WTC11 (cell line): Measurements from ENCODE around the gene CYSTM1. TPM values are rescaled to one million over a fixed set of nuclear protein-coding genes. Genes with fewer than 3 reads are reported as not detected.

ENCODE experiments used
- ATAC-seq: fragments of 200-7000 bp; cut with Tn5 transposase; 2 replicates; pipeline ENCODE4 v1.10.0; 2021; ENCODE audit warnings: mild to moderate bottlenecking, moderate library complexity
- CTCF ChIA-PET: fragments of 300-600 bp; sonication (Branson Sonifier 250); formaldehyde crosslinking; loops from one replicate; lab custom pipeline; 2021; ENCODE audit warnings: antibody characterized with exemption; lab: Charles Lee
- POLR2A ChIA-PET: fragments of 350-600 bp; sonication (Branson Sonifier 250); formaldehyde crosslinking; loops from one replicate; lab custom pipeline; 2021; ENCODE audit warnings: antibody characterized with exemption; lab: Charles Lee
- DNase-seq: peaks from one replicate; pipeline ENCODE4 v3.0.0; 2021; ENCODE audit warnings: low spot score
- H3K27ac Mint-ChIP-seq: 2 replicates; pipeline ENCODE4 v1.8.0; 2021; ENCODE audit warnings: mixed read lengths
- H3K27me3 Mint-ChIP-seq: 2 replicates; pipeline ENCODE4 v1.8.0; 2021; ENCODE audit warnings: low read depth, mild to moderate bottlenecking, moderate library complexity, mixed read lengths
- H3K36me3 Mint-ChIP-seq: 2 replicates; pipeline ENCODE4 v1.8.0; 2021; ENCODE audit warnings: mixed read lengths
- H3K4me1 Mint-ChIP-seq: 2 replicates; pipeline ENCODE4 v1.8.0; 2022; ENCODE audit warnings: mixed read lengths
- H3K4me3 Mint-ChIP-seq: 2 replicates; pipeline ENCODE4 v1.8.0; 2021; ENCODE audit warnings: mild to moderate bottlenecking, moderate library complexity, mixed read lengths
- H3K9me3 Mint-ChIP-seq: 2 replicates; pipeline ENCODE4 v1.8.0; 2021; ENCODE audit warnings: mixed read lengths
- AR ChIP-seq: fragments of 250-450 bp; sonication (Bioruptor Pico); IDR thresholded peaks from 2 replicates; pipeline ENCODE4 v1.9.0; 2021; ENCODE audit warnings: mild to moderate bottlenecking
- ATF2 ChIP-seq: sonication (generic); formaldehyde crosslinking; IDR thresholded peaks from 2 replicates; pipeline ENCODE4 v1.8.1; 2022; ENCODE audit warnings: low read depth, missing genetic modification reagents, borderline replicate concordance
- E2F5 ChIP-seq: sonication (generic); formaldehyde crosslinking; IDR thresholded peaks from 2 replicates; pipeline ENCODE4 v1.8.1; 2022; ENCODE audit warnings: mild to moderate bottlenecking, moderate library complexity, missing genetic modification reagents
- EMX1 ChIP-seq: fragments of 250-450 bp; sonication (Bioruptor Pico); IDR thresholded peaks from 2 replicates; pipeline ENCODE4 v1.8.0; 2021; ENCODE audit warnings: mild to moderate bottlenecking
- FOXP4 ChIP-seq: sonication (generic); formaldehyde crosslinking; IDR thresholded peaks from 2 replicates; pipeline ENCODE4 v1.8.0; 2022; ENCODE audit warnings: mild to moderate bottlenecking, missing genetic modification reagents
- HMGA2 ChIP-seq: fragments of 250-450 bp; sonication (Bioruptor Pico); IDR thresholded peaks from 2 replicates; pipeline ENCODE4 v1.4.0; 2021; ENCODE audit warnings: mild to moderate bottlenecking, moderate library complexity
- NR2C2 ChIP-seq: sonication (generic); formaldehyde crosslinking; IDR thresholded peaks from 2 replicates; pipeline ENCODE4 v1.8.0; 2022; ENCODE audit warnings: mild to moderate bottlenecking, missing genetic modification reagents
- NR3C1 ChIP-seq: sonication (generic); formaldehyde crosslinking; conservative IDR thresholded peaks from 2 replicates; pipeline ENCODE4 v1.8.1; 2023; ENCODE audit warnings: low read depth, mild to moderate bottlenecking, missing genetic modification reagents
- PREB ChIP-seq: sonication (generic); formaldehyde crosslinking; IDR thresholded peaks from 2 replicates; pipeline ENCODE4 v1.8.1; 2022; ENCODE audit warnings: mild to moderate bottlenecking, missing genetic modification reagents, moderate library complexity, borderline replicate concordance
- RELA ChIP-seq: sonication (generic); formaldehyde crosslinking; IDR thresholded peaks from 2 replicates; pipeline ENCODE4 v1.8.1; 2022; ENCODE audit warnings: missing genetic modification reagents, mild to moderate bottlenecking, borderline replicate concordance
- SOX15 ChIP-seq: fragments of 250-450 bp; sonication (Bioruptor Pico); IDR thresholded peaks from 2 replicates; pipeline ENCODE4 v1.9.0; 2021; ENCODE audit warnings: mild to moderate bottlenecking
- TEAD4 ChIP-seq: sonication (generic); formaldehyde crosslinking; IDR thresholded peaks from 2 replicates; pipeline ENCODE4 v1.8.0; 2022; ENCODE audit warnings: mild to moderate bottlenecking, missing genetic modification reagents
- USF2 ChIP-seq: sonication (generic); formaldehyde crosslinking; IDR thresholded peaks from 2 replicates; pipeline ENCODE4 v1.8.1; 2023; ENCODE audit warnings: mild to moderate bottlenecking, missing genetic modification reagents, moderate library complexity
- ZNF121 ChIP-seq: sonication (generic); formaldehyde crosslinking; IDR thresholded peaks from 2 replicates; pipeline ENCODE4 v1.8.0; 2023; ENCODE audit warnings: missing genetic modification reagents
- ZNF138 ChIP-seq: sonication (generic); formaldehyde crosslinking; conservative IDR thresholded peaks from 2 replicates; pipeline ENCODE4 v1.8.1; 2022; ENCODE audit warnings: mild to moderate bottlenecking, moderate library complexity, missing genetic modification reagents
- ZNF396 ChIP-seq: fragments of 250-450 bp; sonication (Bioruptor Pico); IDR thresholded peaks from 2 replicates; pipeline ENCODE4 v1.8.0; 2021; ENCODE audit warnings: mild to moderate bottlenecking, moderate library complexity, borderline replicate concordance
- ZNF416 ChIP-seq: fragments of 250-450 bp; sonication (Bioruptor Pico); IDR thresholded peaks from 2 replicates; pipeline ENCODE4 v1.9.0; 2021; ENCODE audit warnings: mild to moderate bottlenecking, inconsistent platforms
- ZNF423 ChIP-seq: fragments of 250-450 bp; sonication (Bioruptor Pico); IDR thresholded peaks from 2 replicates; pipeline ENCODE4 v2.1.2; 2022; ENCODE audit warnings: mild to moderate bottlenecking, moderate library complexity
- ZNF512 ChIP-seq: sonication (generic); formaldehyde crosslinking; IDR thresholded peaks from 2 replicates; pipeline ENCODE4 v1.8.1; 2022; ENCODE audit warnings: missing genetic modification reagents, borderline replicate concordance
- ZNF532 ChIP-seq: fragments of 250-450 bp; sonication (Bioruptor Pico); IDR thresholded peaks from 2 replicates; pipeline ENCODE4 v1.9.0; 2021; ENCODE audit warnings: mild to moderate bottlenecking, borderline replicate concordance
- total RNA-seq: library from RNA; stranded (reverse); gene quantifications from 3 replicates; pipeline ENCODE4 v1.2.3, GENCODE V29; 2021

Gene CYSTM1
- total RNA-seq, 1 experiment from 2014 or later, result 29.3 TPM

GRCh38 chr5:140220698-140221064, 45.7 kb downstream of the CYSTM1 start (continued):
- TF ChIP-seq ZNF512 (CRISPR knock-in tag), result no peak
- no peak for TF ChIP-seq TEAD4 (CRISPR knock-in tag)
- TF ChIP-seq ZNF121, result no peak
- no peak for TF ChIP-seq PREB (CRISPR knock-in tag)
- TF ChIP-seq ZNF396 (CRISPR knock-in tag), result no peak
- no peak for TF ChIP-seq ATF2
- TF ChIP-seq USF2 (CRISPR knock-in tag), result no peak
- no peak for TF ChIP-seq ZNF416 (CRISPR knock-in tag)
- no peak for TF ChIP-seq EMX1 (CRISPR knock-in tag)
- no peak for TF ChIP-seq ZNF423

- POLR2A ChIA-PET, result no interaction called here
- H3K4me1 Mint-ChIP-seq, result no peaks in the 10 kb centered on the region; the same call in 1 of the 2 replicates
These were observed 46.8 kb downstream of the CYSTM1 start for GRCh38 chr5:140221697-140222223.

More at GRCh38 chr5:140221697-140222223, 46.8 kb downstream of the CYSTM1 start:
- TF ChIP-seq ZNF121 (no peak), ZNF532 (no peak), NR3C1 (CRISPR knock-in tag) (no peak), AR (CRISPR knock-in tag) (no peak), E2F5 (CRISPR knock-in tag) (no peak), RELA (CRISPR knock-in tag) (no peak), FOXP4 (CRISPR knock-in tag) (no peak), EMX1 (CRISPR knock-in tag) (no peak), HMGA2 (CRISPR knock-in tag) (no peak), SOX15 (no peak), TEAD4 (CRISPR knock-in tag) (no peak), NR2C2 (no peak), ZNF138 (CRISPR knock-in tag) (no peak)
- Mint-ChIP-seq H3K27ac (no peak overlapping the region), H3K4me3 (no peak overlapping the region), H3K27me3 (no peaks in the 10 kb centered on the region), H3K9me3 (no peaks in the 10 kb centered on the region), H3K36me3 (no peaks in the 10 kb centered on the region)
- CTCF ChIA-PET, result interaction anchor here (1.5 kb wide), 2 partner anchors 21 to 124 kb away, joined by 3 to 5 read pairs; partner anchors contain the start of gene HBEGF
- no peak for DNase-seq
- no peak for ATAC-seq
